Calu3 (cell line): Measurements from ENCODE around the gene TEDC1. TPM values are rescaled to one million over a fixed set of nuclear protein-coding genes. Genes with fewer than 3 reads are reported as not detected.

Experiments
- BruUV-seq: library from RNA; stranded (reverse); fragments of 400-500 nt; replicated peaks from 2 replicates; lab custom pipeline; 2021; lab: Mats Ljungman, UMichigan
- CTCF ChIA-PET: fragments of 300-600 bp; sonication (Branson Sonifier 250); formaldehyde crosslinking; loops from one replicate; lab custom pipeline; 2022; ENCODE audit warnings: antibody characterized with exemption; lab: Charles Lee
- DNase-seq: peaks from one replicate; pipeline ENCODE4 v3.0.0; 2022
- H3K27ac Mint-ChIP-seq: one replicate; pipeline ENCODE4 v1.8.0; 2022; ENCODE audit warnings: mixed read lengths; ENCODE audit not compliant: unreplicated experiment
- H3K27me3 Mint-ChIP-seq: one replicate; pipeline ENCODE4 v1.8.0; 2022; ENCODE audit warnings: mixed read lengths; ENCODE audit not compliant: unreplicated experiment
- H3K36me3 Mint-ChIP-seq: one replicate; pipeline ENCODE4 v1.8.0; 2022; ENCODE audit warnings: mild to moderate bottlenecking, moderate library complexity, mixed read lengths; ENCODE audit not compliant: insufficient read depth, unreplicated experiment
- H3K4me1 Mint-ChIP-seq: one replicate; pipeline ENCODE4 v1.8.0; 2022; ENCODE audit warnings: mild to moderate bottlenecking, low read depth, mixed read lengths; ENCODE audit not compliant: unreplicated experiment
- H3K4me3 Mint-ChIP-seq: one replicate; pipeline ENCODE4 v1.8.0; 2022; ENCODE audit warnings: mild to moderate bottlenecking, low read depth, moderate library complexity, mixed read lengths; ENCODE audit not compliant: unreplicated experiment
- H3K9me3 Mint-ChIP-seq: one replicate; pipeline ENCODE4 v1.8.0; 2022; ENCODE audit warnings: low read depth, mixed read lengths; ENCODE audit not compliant: unreplicated experiment
- CTCF ChIP-seq: fragments of 200-600 bp; IDR thresholded peaks from one replicate; pipeline ENCODE4 v1.8.0; 2022; ENCODE audit warnings: antibody characterized with exemption; ENCODE audit not compliant: unreplicated experiment
- intact Hi-C: fragments of 100-400 bp; cut with micrococcal nuclease; formaldehyde crosslinking; loops from one replicate; pipeline ENCODE4 v1.10.0; 2022; ENCODE audit not compliant: unreplicated experiment
- total RNA-seq: library from RNA; stranded (reverse); gene quantifications from 2 replicates; pipeline ENCODE4 v1.2.3, GENCODE V29; 2022

TEDC1 gene
- total RNA-seq, 1 experiment from 2014 or later = 33.7 TPM

GRCh38 chr14:105529319-105529568 is 38.2 kb downstream of the TEDC1 start:
- Mint-ChIP-seq H3K36me3 (peaks cover 26% of the 10 kb centered on the region), H3K4me3 (no peak overlapping the region), H3K27ac (no peak overlapping the region), H3K27me3 (peaks cover 55% of the 10 kb centered on the region), H3K9me3 (no peaks in the 10 kb centered on the region), H3K4me1 (no peaks in the 10 kb centered on the region)
- BruUV-seq = no TSS peak
- TF ChIP-seq CTCF = no peak
- no peak for DNase-seq
- CTCF ChIA-PET = interaction anchor here (0.6 kb wide), 1 partner anchor 10 kb away, joined by 4 read pairs; no protein-coding TSS in a partner anchor
- intact Hi-C loops = no loop called here

- no peak for TF ChIP-seq CTCF
- Mint-ChIP-seq H3K9me3 (no peaks in the 10 kb centered on the region), H3K27me3 (peaks cover 55% of the 10 kb centered on the region), H3K4me3 (no peak overlapping the region), H3K4me1 (no peaks in the 10 kb centered on the region), H3K27ac (no peak overlapping the region), H3K36me3 (peaks cover 26% of the 10 kb centered on the region)
- CTCF ChIA-PET = interaction anchor here (0.6 kb wide), 1 partner anchor 10 kb away, joined by 4 read pairs; no protein-coding TSS in a partner anchor
- no peak for DNase-seq
- no TSS peak for BruUV-seq
- intact Hi-C loops = no loop called here
Observed at GRCh38 chr14:105529569-105530284, 38.7 kb downstream of the TEDC1 start.

GRCh38 chr14:105530285-105531087 is 39.4 kb downstream of the TEDC1 start:
- CTCF ChIA-PET = no interaction called here
- intact Hi-C loops = no loop called here

More at GRCh38 chr14:105530285-105531087, 39.4 kb downstream of the TEDC1 start:
- H3K9me3 Mint-ChIP-seq = no peaks in the 10 kb centered on the region
- H3K4me3 Mint-ChIP-seq = no peak overlapping the region
- no TSS peak for BruUV-seq
- H3K27ac Mint-ChIP-seq = no peak overlapping the region
- peaks cover 22% of the 10 kb centered on the region for H3K36me3 Mint-ChIP-seq
- no peaks in the 10 kb centered on the region for H3K4me1 Mint-ChIP-seq
- TF ChIP-seq CTCF = no peak
- no peak for DNase-seq
- H3K27me3 Mint-ChIP-seq = peaks cover 55% of the 10 kb centered on the region
